Right lobe of liver (tissue), 6 donors: Measurements from ENCODE around the gene CCT5. TPM values are rescaled to one million over a fixed set of nuclear protein-coding genes. Genes with fewer than 3 reads are reported as not detected.

Experiments used
- ATAC-seq, 4 donors: fragments of 200-7000 bp; cut with Tn5 transposase; one replicate each; pipeline ENCODE4 v1.9.1; 2020; ENCODE audit warnings: mild to moderate bottlenecking in 4 of 4, moderate library complexity in 4 of 4
- DNase-seq, 3 donors: peaks; one replicate each; pipeline ENCODE4 v3.0.0-alpha.2; 2020
- H3K27ac ChIP-seq, 3 donors: fragments of 200-600 bp; one replicate each; pipeline ENCODE4 v1.8.0; 2022
- H3K27me3 ChIP-seq, 2 donors: fragments of 200-600 bp; one replicate each; pipeline ENCODE4 v1.8.0; 2022
- H3K36me3 ChIP-seq, 4 donors: fragments of 200-600 bp; sonication (generic) in 1 of 4; one replicate each; pipeline versions ENCODE4 v1.5.1 to v1.8.0; 2017 to 2022; ENCODE audit warnings: control low read depth in 1 of 4
- H3K4me1 ChIP-seq, 4 donors: fragments of 200-600 bp; sonication (generic) in 1 of 4; one replicate each; pipeline versions ENCODE4 v1.5.1 to v1.8.0; 2017 to 2022; ENCODE audit warnings: control low read depth in 1 of 4
- H3K4me3 ChIP-seq, 3 donors: fragments of 200-600 bp; one replicate each; pipeline ENCODE4 v1.8.0; 2022
- H3K9me3 ChIP-seq, 4 donors: fragments of 200-600 bp; sonication (generic) in 1 of 4; one replicate each; pipeline versions ENCODE4 v1.5.1 to v1.8.0; 2017 to 2022; ENCODE audit warnings: control low read depth in 1 of 4
- POLR2A ChIP-seq: fragments of 450-650 bp; IDR thresholded peaks from one replicate; pipeline ENCODE4 v1.6.1; 2017; ENCODE audit warnings: antibody characterized with exemption, mild to moderate bottlenecking
- WGBS: methylation state at CpG from one replicate; pipeline ENCODE4 v1.1.6; 2018; ENCODE audit warnings: low coverage, low lambda C conversion rate; ENCODE audit not compliant: insufficient coverage; ENCODE audit errors: missing lambda C conversion rate; 5-methylcytosine and 5-hydroxymethylcytosine counted together
- intact Hi-C, 2 donors: fragments of 100-400 bp; cut with DNase I; formaldehyde crosslinking; loops; one replicate each; pipeline versions ENCODE4 v1.11.2 to v1.14.1; 2022
- total RNA-seq, 6 experiments: library from RNA; depleted of rRNA in 2 of 6; stranded (reverse); fragments of >200 nt in 2 of 6; fragmentation: NEBNext Ultra II Directional in 3 of 6; extraction: Animal tissue kit (Norgen Biotek cat#: 25700) in 3 of 6; gene quantifications; one replicate each; pipeline versions ENCODE4 v1.1.0 to v1.2.4, GENCODE V29; 2016 to 2023
- TF ChIP-seq, protein P1 (sequence below), 4 donors: fragments of 200-600 bp in 3 of 4; fragments of 450-650 bp in 1 of 4; IDR thresholded peaks; one replicate each; pipeline versions ENCODE4 v1.5.1 to v1.8.0; 2016 to 2022; ENCODE audit warnings: antibody characterized with exemption in 4 of 4, mild to moderate bottlenecking in 2 of 4
- donor health status: DM: no; HTN: yes; CAD: no.
- donor health status: DM: no; HTN: no; CAD: no.
- donor health status: DM: no; HTN: no; CAD: no.
- donor health status: DM: no; HTN: yes; CAD: no.
- donor health status: DM: no; HTN: yes; CAD: no.

Gene CCT5
- total RNA-seq, 6 experiments from 2014 or later: 39.7 to 124 (median 74.8) TPM

- Histone ChIP-seq H3K27ac (no peak overlapping the region), H3K4me1 (no peaks in the 10 kb centered on the region), H3K9me3 (no peaks in the 10 kb centered on the region), H3K4me3 (no peak overlapping the region), H3K36me3 (peaks cover 0 to 36% (median 1%) of the 10 kb centered on the region in 4 donors), H3K27me3 (no peaks in the 10 kb centered on the region)
- DNase-seq (no peak), ATAC-seq (no peak)
- whole genome bisulfite sequencing: 65% methylated on average over 7 of the region's 7 CpGs
- intact Hi-C loops: no loop called here
- TF ChIP-seq, protein P1, sequence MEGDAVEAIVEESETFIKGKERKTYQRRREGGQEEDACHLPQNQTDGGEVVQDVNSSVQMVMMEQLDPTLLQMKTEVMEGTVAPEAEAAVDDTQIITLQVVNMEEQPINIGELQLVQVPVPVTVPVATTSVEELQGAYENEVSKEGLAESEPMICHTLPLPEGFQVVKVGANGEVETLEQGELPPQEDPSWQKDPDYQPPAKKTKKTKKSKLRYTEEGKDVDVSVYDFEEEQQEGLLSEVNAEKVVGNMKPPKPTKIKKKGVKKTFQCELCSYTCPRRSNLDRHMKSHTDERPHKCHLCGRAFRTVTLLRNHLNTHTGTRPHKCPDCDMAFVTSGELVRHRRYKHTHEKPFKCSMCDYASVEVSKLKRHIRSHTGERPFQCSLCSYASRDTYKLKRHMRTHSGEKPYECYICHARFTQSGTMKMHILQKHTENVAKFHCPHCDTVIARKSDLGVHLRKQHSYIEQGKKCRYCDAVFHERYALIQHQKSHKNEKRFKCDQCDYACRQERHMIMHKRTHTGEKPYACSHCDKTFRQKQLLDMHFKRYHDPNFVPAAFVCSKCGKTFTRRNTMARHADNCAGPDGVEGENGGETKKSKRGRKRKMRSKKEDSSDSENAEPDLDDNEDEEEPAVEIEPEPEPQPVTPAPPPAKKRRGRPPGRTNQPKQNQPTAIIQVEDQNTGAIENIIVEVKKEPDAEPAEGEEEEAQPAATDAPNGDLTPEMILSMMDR (IDR thresholded peaks at IDR 0.05): peak in 1 of 4 donors; percentile 15
- no peak for TF ChIP-seq POLR2A
These were observed 16.6 kb upstream of the CCT5 start for GRCh38 chr5:10233505-10233904.

GRCh38 chr5:10235350-10235749 is 14.7 kb upstream of the CCT5 start:
- DNase-seq: no peak
- H3K36me3 ChIP-seq: peaks cover 0 to 31% (median 1%) of the 10 kb centered on the region in 4 donors
- 76% methylated on average over 7 of the region's 8 CpGs for WGBS

GRCh38 chr5:10243660-10244240 is 6.3 kb upstream of the CCT5 start:
- no peak overlapping the region for H3K27ac ChIP-seq
- intact Hi-C loops: no loop called here
- TF ChIP-seq, protein P1 (IDR thresholded peaks at IDR 0.05): no peak
- no peak for TF ChIP-seq POLR2A
- no peak overlapping the region for H3K4me3 ChIP-seq
- no peaks in the 10 kb centered on the region for H3K27me3 ChIP-seq
- H3K9me3 ChIP-seq: no peaks in the 10 kb centered on the region
- H3K4me1 ChIP-seq: peaks cover 0 to 7% (median 0%) of the 10 kb centered on the region in 4 donors
- WGBS: 78% methylated on average over 1 of the region's 1 CpG
- no peaks in the 10 kb centered on the region for H3K36me3 ChIP-seq
- no peak for ATAC-seq
- DNase-seq: no peak

More at GRCh38 chr5:10235350-10235749, 14.7 kb upstream of the CCT5 start:
- no peak overlapping the region for H3K27ac ChIP-seq
- no peaks in the 10 kb centered on the region for H3K4me1 ChIP-seq
- H3K9me3 ChIP-seq: no peaks in the 10 kb centered on the region
- ATAC-seq: no peak
- intact Hi-C loops: no loop called here
- H3K4me3 ChIP-seq: no peak overlapping the region
- TF ChIP-seq, protein P1 (IDR thresholded peaks at IDR 0.05): no peak
- no peak for TF ChIP-seq POLR2A
- no peaks in the 10 kb centered on the region for H3K27me3 ChIP-seq

- Histone ChIP-seq H3K9me3 (no peaks in the 10 kb centered on the region), H3K4me1 (peaks cover 0 to 11% (median 0%) of the 10 kb centered on the region in 4 donors), H3K36me3 (no peaks in the 10 kb centered on the region), H3K4me3 (no peak overlapping the region), H3K27me3 (no peaks in the 10 kb centered on the region), H3K27ac (no peak overlapping the region)
- 100% methylated on average over 8 of the region's 10 CpGs for WGBS
- no peak for TF ChIP-seq POLR2A
- TF ChIP-seq, protein P1 (IDR thresholded peaks at IDR 0.05): no peak
- DNase-seq (no peak), ATAC-seq (no peak)
- intact Hi-C loops: no loop called here
These were observed 5.6 kb upstream of the CCT5 start for GRCh38 chr5:10244342-10244944.
